ENCODE measurements around the gene S100A11.

DNA sequence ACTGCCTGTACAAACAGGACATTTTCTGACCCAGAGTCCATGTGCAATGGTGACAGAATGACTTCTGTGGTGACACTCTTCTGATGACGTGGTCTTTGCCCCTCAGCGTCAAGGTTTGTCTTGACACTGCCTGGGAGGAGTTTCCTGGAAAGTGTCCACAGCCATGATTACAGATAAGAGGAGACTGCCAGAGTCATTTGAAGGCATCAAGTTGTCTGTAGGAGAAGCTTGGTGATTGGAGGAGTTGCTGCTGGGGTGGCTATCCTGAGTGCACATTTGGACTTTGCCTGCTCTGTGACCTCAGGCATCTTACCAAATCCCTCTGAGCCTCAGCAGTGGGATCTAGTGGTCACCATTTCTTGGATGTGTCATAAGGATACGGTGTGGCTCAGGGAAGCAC lies 34.3 kb upstream of the S100A11 start:
- TF ChIP-seq, protein P1, sequence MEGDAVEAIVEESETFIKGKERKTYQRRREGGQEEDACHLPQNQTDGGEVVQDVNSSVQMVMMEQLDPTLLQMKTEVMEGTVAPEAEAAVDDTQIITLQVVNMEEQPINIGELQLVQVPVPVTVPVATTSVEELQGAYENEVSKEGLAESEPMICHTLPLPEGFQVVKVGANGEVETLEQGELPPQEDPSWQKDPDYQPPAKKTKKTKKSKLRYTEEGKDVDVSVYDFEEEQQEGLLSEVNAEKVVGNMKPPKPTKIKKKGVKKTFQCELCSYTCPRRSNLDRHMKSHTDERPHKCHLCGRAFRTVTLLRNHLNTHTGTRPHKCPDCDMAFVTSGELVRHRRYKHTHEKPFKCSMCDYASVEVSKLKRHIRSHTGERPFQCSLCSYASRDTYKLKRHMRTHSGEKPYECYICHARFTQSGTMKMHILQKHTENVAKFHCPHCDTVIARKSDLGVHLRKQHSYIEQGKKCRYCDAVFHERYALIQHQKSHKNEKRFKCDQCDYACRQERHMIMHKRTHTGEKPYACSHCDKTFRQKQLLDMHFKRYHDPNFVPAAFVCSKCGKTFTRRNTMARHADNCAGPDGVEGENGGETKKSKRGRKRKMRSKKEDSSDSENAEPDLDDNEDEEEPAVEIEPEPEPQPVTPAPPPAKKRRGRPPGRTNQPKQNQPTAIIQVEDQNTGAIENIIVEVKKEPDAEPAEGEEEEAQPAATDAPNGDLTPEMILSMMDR (IDR thresholded peaks at IDR 0.05) = no peak
- TF ChIP-seq EZH2 (IDR thresholded peaks at IDR 0.05; ENCODE audit: borderline replicate concordance, insufficient read depth, low read depth, low read length, poor library complexity, severe bottlenecking) = no peak
